HepG2 (cell line): ENCODE results near the gene ALOX5. TPM values are rescaled to one million over a fixed set of nuclear protein-coding genes. Genes with fewer than 3 reads are reported as not detected.

Source experiments
- ATAC-seq: fragments of 200-7000 bp; cut with Tn5 transposase; 3 replicates; pipeline ENCODE4 v1.9.1; 2020; ENCODE audit warnings: mild to moderate bottlenecking, moderate library complexity
- BruUV-seq: library from RNA; stranded (reverse); fragments of 400-500 nt; replicated peaks from 2 replicates; lab custom pipeline; 2021; lab: Mats Ljungman, UMichigan
- CTCF ChIA-PET: fragments of 300-600 bp; formaldehyde crosslinking; extraction: SDS; loops from one replicate; lab custom pipeline; 2021; ENCODE audit warnings: low total read pairs, inconsistent platforms, low intra/inter-chr PET ratio; lab: Yijun Ruan, JAX
- POLR2A ChIA-PET: fragments of 350-600 bp; sonication (Branson Sonifier 250); formaldehyde crosslinking; loops from one replicate; lab custom pipeline; 2020; ENCODE audit warnings: antibody characterized with exemption, inconsistent platforms; lab: Yijun Ruan, JAX
- DNase-seq: peaks from one replicate; pipeline ENCODE4 v3.0.0-alpha.2; 2015; ENCODE audit warnings: low spot score
- FAIRE-seq: peaks from 3 replicates; lab custom pipeline; 2011; peaks lifted over from hg19 to GRCh38; lab: Jason Lieb, UNC
- H2AFZ ChIP-seq: one replicate; pipeline ENCODE4 v1.6.1; 2011; ENCODE audit warnings: low read length, inconsistent platforms
- H3K27ac ChIP-seq: fragments of 300-600 bp; 3 replicates; pipeline ENCODE4 v1.8.0; 2011; ENCODE audit warnings: mixed run types, mild to moderate bottlenecking, mixed read lengths, low read length, inconsistent platforms; ENCODE audit not compliant: insufficient read depth; ENCODE audit errors: extremely low read length
- H3K27me3 ChIP-seq, 2 experiments: fragments of 200-600 bp in 1 of 2; 2 replicates in 1 of 2; 3 replicates in 1 of 2; pipeline versions ENCODE4 v1.6.0 to v1.8.0; 2011; ENCODE audit warnings: low read length in 2 of 2, mild to moderate bottlenecking in 2 of 2, moderate library complexity in 2 of 2, inconsistent platforms in 1 of 2; ENCODE audit not compliant: insufficient read depth in 2 of 2, control insufficient read depth in 1 of 2
- H3K36me3 ChIP-seq, 2 experiments: fragments of 200-600 bp in 1 of 2; replicated peaks in 1 of 2; 2 replicates in 1 of 2; 3 replicates in 1 of 2; pipeline versions ENCODE4 v1.5.1 to v1.8.0; 2011; ENCODE audit warnings: low read length in 2 of 2, inconsistent platforms in 1 of 2; ENCODE audit not compliant: insufficient read depth in 2 of 2, control insufficient read depth in 1 of 2
- H3K4me1 ChIP-seq: 2 replicates; pipeline ENCODE4 v1.5.1; 2012; ENCODE audit warnings: low read length, inconsistent platforms; ENCODE audit not compliant: insufficient read depth
- H3K4me2 ChIP-seq: 2 replicates; pipeline ENCODE4 v1.6.0; 2011; ENCODE audit warnings: low read depth, low read length, inconsistent platforms
- H3K4me3 ChIP-seq, 3 experiments: fragments of 200-600 bp in 1 of 3; sonication (generic), shearing (Covaris generic) in 1 of 3; replicated peaks in 1 of 3; 2 replicates each; pipeline ENCODE4 v1.5.1; 2011 to 2016; ENCODE audit warnings: low read length in 3 of 3, inconsistent platforms in 2 of 3, low read depth in 2 of 3, mild to moderate bottlenecking in 2 of 3, control low read depth in 1 of 3, mixed read lengths in 1 of 3; ENCODE audit not compliant: insufficient read depth in 1 of 3
- H3K79me2 ChIP-seq: one replicate; pipeline ENCODE4 v1.6.1; 2011; ENCODE audit warnings: low read length, inconsistent platforms; ENCODE audit not compliant: insufficient read depth
- H3K9ac ChIP-seq: 2 replicates; pipeline ENCODE4 v1.6.0; 2011; ENCODE audit warnings: mild to moderate bottlenecking, low read depth, low read length, inconsistent platforms; ENCODE audit not compliant: insufficient read depth
- H3K9me3 ChIP-seq: 2 replicates; pipeline ENCODE4 v1.5.1; 2012; ENCODE audit warnings: mild to moderate bottlenecking, low read length
- H4K20me1 ChIP-seq: 2 replicates; pipeline ENCODE4 v1.6.0; 2011; ENCODE audit warnings: inconsistent platforms, mild to moderate bottlenecking, low read length, moderate library complexity; ENCODE audit not compliant: insufficient read depth
- CREB1 ChIP-seq, 2 experiments: fragments of 450-650 bp in 1 of 2; IDR thresholded peaks; 2 replicates each; pipeline ENCODE4 v1.6.1; 2016 to 2017; ENCODE audit warnings: control low read depth in 1 of 2, mild to moderate bottlenecking in 1 of 2, missing compliant biosample characterization in 1 of 2, missing genetic modification characterization in 1 of 2
- EP300 ChIP-seq, 3 experiments: sonication (generic) in 1 of 3; formaldehyde crosslinking in 1 of 3; IDR thresholded peaks; 2 replicates each; pipeline versions ENCODE4 v1.5.1 to v1.6.1; 2011 to 2020; ENCODE audit warnings: low read depth in 2 of 3, low read length in 2 of 3, borderline replicate concordance in 1 of 3, improper control_type of control experiment in 1 of 3, mild to moderate bottlenecking in 1 of 3, missing genetic modification reagents in 1 of 3, moderate library complexity in 1 of 3
- EZH2 ChIP-seq: conservative IDR thresholded peaks from 2 replicates; pipeline ENCODE4 v1.6.1; 2012; ENCODE audit warnings: mild to moderate bottlenecking, low read depth, low read length, moderate library complexity
- FOXK1 ChIP-seq: sonication (generic); formaldehyde crosslinking; IDR thresholded peaks from 2 replicates; pipeline ENCODE4 v1.4.0; 2020; ENCODE audit warnings: low read depth, missing genetic modification reagents, borderline replicate concordance
- HDAC2 ChIP-seq: sonication (generic); formaldehyde crosslinking; IDR thresholded peaks from 2 replicates; pipeline ENCODE4 v1.4.0; 2020; ENCODE audit warnings: missing genetic modification reagents
- HNF4A ChIP-seq: sonication (generic); formaldehyde crosslinking; IDR thresholded peaks from 2 replicates; pipeline ENCODE4 v1.4.0; 2020; ENCODE audit warnings: missing genetic modification reagents
- KDM5A ChIP-seq: fragments of 200-600 bp; sonication (generic); IDR thresholded peaks from 2 replicates; pipeline ENCODE4 v1.7.0; 2018; ENCODE audit warnings: antibody characterized with exemption, mild to moderate bottlenecking, low read length, borderline replicate concordance
- MEIS2 ChIP-seq: sonication (generic); formaldehyde crosslinking; IDR thresholded peaks from 2 replicates; pipeline ENCODE4 v1.9.0; 2021; ENCODE audit warnings: mild to moderate bottlenecking, missing genetic modification reagents
- MLLT10 ChIP-seq: sonication (generic); formaldehyde crosslinking; IDR thresholded peaks from 2 replicates; pipeline ENCODE4 v1.4.0; 2020; ENCODE audit warnings: missing genetic modification reagents
- NFIB ChIP-seq: sonication (generic); formaldehyde crosslinking; IDR thresholded peaks from 2 replicates; pipeline ENCODE4 v1.9.0; 2021; ENCODE audit warnings: missing genetic modification reagents, mild to moderate bottlenecking, borderline replicate concordance
- SMAD9 ChIP-seq: sonication (generic); formaldehyde crosslinking; IDR thresholded peaks from 2 replicates; pipeline ENCODE4 v1.5.1; 2020; ENCODE audit warnings: mild to moderate bottlenecking, missing genetic modification reagents
- SP5 ChIP-seq: IDR thresholded peaks from 2 replicates; pipeline ENCODE4 v1.6.1; 2016; ENCODE audit warnings: low read depth, borderline replicate concordance
- TAF1 ChIP-seq: sonication (generic); formaldehyde crosslinking; IDR thresholded peaks from 2 replicates; pipeline ENCODE4 v1.4.0; 2020; ENCODE audit warnings: missing genetic modification reagents
- ZFP1 ChIP-seq: IDR thresholded peaks from 2 replicates; pipeline ENCODE4 v1.6.1; 2016
- ZNF292 ChIP-seq: sonication (generic); formaldehyde crosslinking; IDR thresholded peaks from 2 replicates; pipeline ENCODE4 v1.8.1; 2022; ENCODE audit warnings: mild to moderate bottlenecking, low read depth, missing genetic modification reagents, borderline replicate concordance
- ZNF350 ChIP-seq: sonication (generic); formaldehyde crosslinking; IDR thresholded peaks from 2 replicates; pipeline ENCODE4 v1.4.0; 2020; ENCODE audit warnings: mild to moderate bottlenecking, low read depth, missing genetic modification reagents, borderline replicate concordance
- ZNF598 ChIP-seq: sonication (generic); formaldehyde crosslinking; IDR thresholded peaks from 2 replicates; pipeline ENCODE4 v1.5.1; 2020; ENCODE audit warnings: mild to moderate bottlenecking, missing genetic modification reagents, borderline replicate concordance
- ZNF768 ChIP-seq: sonication (generic); formaldehyde crosslinking; IDR thresholded peaks from 2 replicates; pipeline ENCODE4 v1.4.0; 2020; ENCODE audit warnings: missing genetic modification reagents
- WGBS: methylation state at CpG from one replicate; pipeline ENCODE4 v1.1.6; 2017; ENCODE audit warnings: low lambda C conversion rate; 5-methylcytosine and 5-hydroxymethylcytosine counted together
- in situ Hi-C: cut with HindIII; loops from 2 replicates; pipeline ENCODE4 v1.10.0; 2017; ENCODE audit warnings: low pct_unique_long_range_greater_than_20kb; ENCODE audit not compliant: extremely low pct_ligation_motif_present
- intact Hi-C: fragments of 100-400 bp; cut with micrococcal nuclease; formaldehyde crosslinking; loops from one replicate; pipeline ENCODE4 v1.10.0; 2022; ENCODE audit not compliant: unreplicated experiment
- polyA plus RNA-seq, 8 experiments: library from polyadenylated mRNA; depleted of rRNA in 3 of 8; stranded (reverse) in 7 of 8; unstranded in 1 of 8; fragments of >200 nt; fragmentation: Illumina TruSeq in 4 of 8; extraction: Trizol in 4 of 8; gene quantifications; 2 replicates each; pipeline versions ENCODE4 v1.2.1 to v1.2.3, GENCODE V29; 2011 to 2016; ENCODE audit warnings: low read depth in 4 of 8, missing spikeins in 1 of 8, mixed read lengths in 1 of 8; ENCODE audit not compliant: insufficient read depth in 1 of 8
- total RNA-seq, 5 experiments: library from RNA; depleted of rRNA; stranded (reverse); fragments of >200 nt; fragmentation: Illumina TruSeq; extraction: Trizol; gene quantifications; 2 replicates each; pipeline ENCODE4 v1.2.3, GENCODE V29; 2016; ENCODE audit warnings: low read depth in 1 of 5
- TF ChIP-seq, protein P1 (sequence below): sonication (generic); formaldehyde crosslinking; IDR thresholded peaks from 2 replicates; pipeline ENCODE4 v1.4.0; 2020; ENCODE audit warnings: mild to moderate bottlenecking, missing genetic modification reagents
- TF ChIP-seq, protein P2 (sequence below): sonication (generic); formaldehyde crosslinking; IDR thresholded peaks from 2 replicates; pipeline ENCODE4 v1.8.0; 2022; ENCODE audit warnings: mild to moderate bottlenecking, missing genetic modification reagents, moderate library complexity

The ALOX5 gene
- total and polyA plus RNA-seq, 2 of the 13 experiments (the other 11 are each of a cell fraction or from before 2014, with no cell fraction given) = 0.04 TPM; not detected in 1

DNA sequence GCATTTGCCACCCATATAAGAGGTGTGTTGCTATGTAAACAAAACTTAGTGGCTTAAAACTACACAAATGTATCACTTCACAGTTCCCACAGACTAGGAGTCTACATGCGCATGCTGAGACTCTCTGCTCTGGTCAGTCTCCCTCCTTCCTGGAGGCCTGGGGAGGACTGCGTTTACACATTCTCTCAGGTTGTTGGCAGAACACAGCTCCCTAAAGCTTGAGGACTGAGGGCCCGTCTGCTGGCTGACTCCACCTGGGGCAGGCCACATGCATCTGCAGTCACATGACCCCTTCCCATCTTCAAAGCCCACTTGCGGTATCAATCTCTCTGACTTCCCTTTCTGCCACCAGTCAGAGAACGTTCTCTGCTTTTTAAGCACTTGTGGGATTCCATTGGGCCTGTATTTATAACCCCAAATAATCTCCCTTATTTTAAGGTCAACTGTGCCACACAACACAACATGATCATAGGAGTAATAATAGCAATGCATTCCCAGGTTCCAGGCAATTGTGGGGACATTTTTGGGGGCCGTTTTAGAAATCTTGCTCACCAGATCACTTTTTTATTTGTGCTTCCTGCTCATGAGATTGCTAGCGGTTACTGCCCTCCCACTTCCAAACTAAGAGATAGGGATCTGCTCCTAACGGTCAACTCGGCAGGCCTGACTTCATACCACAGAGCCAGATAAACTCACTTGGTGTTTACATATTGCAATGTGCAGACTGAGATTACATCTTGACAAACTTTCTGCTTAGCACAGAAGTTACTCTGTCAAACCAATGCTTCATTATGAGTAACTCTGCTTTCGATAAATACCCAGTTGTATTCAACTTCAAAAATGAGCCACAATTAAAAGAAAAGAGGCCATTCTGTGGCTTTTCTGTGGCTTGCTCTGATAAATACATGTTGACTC, 96.3 kb downstream of the ALOX5 start:
- in situ Hi-C loops = no loop called here
- FAIRE-seq (peak; percentile 95), DNase-seq (peak; percentile 88), ATAC-seq (peak; percentile 92)
- Histone ChIP-seq H3K27ac (peak overlapping the region; percentile 63), H3K36me3 (no peaks in the 10 kb centered on the region), H3K27me3 (no peaks in the 10 kb centered on the region), H3K9ac (peak overlapping the region; percentile 49), H3K79me2 (no peaks in the 10 kb centered on the region), H3K4me1 (peaks cover 29% of the 10 kb centered on the region), H3K4me2 (peak overlapping the region; percentile 79), H3K4me3 (peak overlapping the region in 2 of 3 experiments; percentile 31 to 34; a peak in 3 of 6 replicates), H3K9me3 (no peaks in the 10 kb centered on the region), H4K20me1 (no peaks in the 10 kb centered on the region), H2AFZ (no peak overlapping the region)
- 16% methylated on average over 9 of the region's 10 CpGs for WGBS
- CTCF ChIA-PET = interaction anchor here (0.6 kb wide), 1 partner anchor 202 kb away, joined by 3 read pairs; no protein-coding TSS in a partner anchor
- intact Hi-C loops = loop anchor here (2.0 to 5.0 kb wide), 3 partner anchors 26 to 124 kb away; a partner anchor contains a TSS
- BruUV-seq = no TSS peak
- POLR2A ChIA-PET = no interaction called here
- TF ChIP-seq ZNF768 (CRISPR knock-in tag) (no peak), MLLT10 (CRISPR knock-in tag) (no peak), EP300 (IDR thresholded peaks at IDR 0.05; ENCODE audit: low read depth in 2 of 2, low read length in 2 of 2) (peak in 1 of 2 experiments; percentile 73; a peak in 1 of 4 replicates), EP300 (CRISPR knock-in tag; IDR thresholded peaks at IDR 0.05; ENCODE audit: borderline replicate concordance) (no peak; the same call in 1 of the 2 replicates), CREB1 (IDR thresholded peaks at IDR 0.05) (no peak), CREB1 (CRISPR knock-in tag; IDR thresholded peaks at IDR 0.05) (0 out of 2 replicates have a peak, but pooled peaks have one; percentile 48), TAF1 (CRISPR knock-in tag) (no peak), ZNF292 (CRISPR knock-in tag) (peak; percentile 28; the same call in 1 of the 2 replicates), HNF4A (CRISPR knock-in tag) (peak; percentile 53; the same call in 1 of the 2 replicates), MEIS2 (no peak), EZH2 (no peak), HDAC2 (CRISPR knock-in tag) (peak; percentile 65), NFIB (no peak), ZNF350 (CRISPR knock-in tag) (peak; percentile 28; the same call in 1 of the 2 replicates), ZNF598 (CRISPR knock-in tag) (no peak), SP5 (CRISPR knock-in tag) (peak; percentile 38; the same call in 1 of the 2 replicates), ZFP1 (CRISPR knock-in tag) (no peak), FOXK1 (peak; percentile 53; the same call in 1 of the 2 replicates), SMAD9 (CRISPR knock-in tag) (no peak), KDM5A (peak; percentile 31; the same call in 1 of the 2 replicates)
- TF ChIP-seq, protein P1, sequence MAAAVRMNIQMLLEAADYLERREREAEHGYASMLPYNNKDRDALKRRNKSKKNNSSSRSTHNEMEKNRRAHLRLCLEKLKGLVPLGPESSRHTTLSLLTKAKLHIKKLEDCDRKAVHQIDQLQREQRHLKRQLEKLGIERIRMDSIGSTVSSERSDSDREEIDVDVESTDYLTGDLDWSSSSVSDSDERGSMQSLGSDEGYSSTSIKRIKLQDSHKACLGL = no peak
- TF ChIP-seq, protein P2, sequence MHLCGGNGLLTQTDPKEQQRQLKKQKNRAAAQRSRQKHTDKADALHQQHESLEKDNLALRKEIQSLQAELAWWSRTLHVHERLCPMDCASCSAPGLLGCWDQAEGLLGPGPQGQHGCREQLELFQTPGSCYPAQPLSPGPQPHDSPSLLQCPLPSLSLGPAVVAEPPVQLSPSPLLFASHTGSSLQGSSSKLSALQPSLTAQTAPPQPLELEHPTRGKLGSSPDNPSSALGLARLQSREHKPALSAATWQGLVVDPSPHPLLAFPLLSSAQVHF = no peak
